ENCODE results near the gene DIPK1B. TPM values are rescaled to one million over a fixed set of nuclear protein-coding genes. Genes with fewer than 3 reads are reported as not detected.

DIPK1B gene
- polyA plus RNA-seq, 2 donors = 1.6 to 2.5 TPM

DNA sequence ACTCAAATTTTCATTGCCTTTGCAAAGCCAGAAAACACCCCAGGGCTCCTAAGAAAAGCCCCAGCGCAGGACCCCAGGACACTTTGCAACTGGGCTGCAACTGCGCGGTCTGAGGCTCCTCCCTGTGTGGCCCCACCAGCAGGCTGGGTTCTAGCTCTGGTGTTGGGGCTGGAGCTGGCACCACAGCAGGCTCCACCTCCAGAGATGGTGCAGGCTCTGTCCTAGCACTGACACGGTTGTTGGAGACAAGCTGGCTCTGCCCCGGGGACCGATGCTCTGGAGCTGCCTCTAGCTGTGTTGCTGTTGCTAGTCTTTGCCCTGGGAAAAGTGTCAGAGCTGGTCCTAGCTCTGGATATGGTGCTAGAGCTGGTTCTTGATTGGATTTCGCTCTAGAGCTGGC lies 16.8 kb downstream of the DIPK1B start:
- H3K9me3 ChIP-seq (ENCODE audit: control insufficient read depth in 2 of 2, insufficient read depth in 1 of 2, low read depth in 1 of 2, low read length in 1 of 2) = no peaks in the 10 kb centered on the region
- H3K36me3 ChIP-seq (ENCODE audit: control insufficient read depth in 2 of 2, insufficient read depth in 2 of 2, low read length in 1 of 2) = peaks cover 8 to 18% of the 10 kb centered on the region in 2 donors
- H3K27ac ChIP-seq (ENCODE audit: low read depth in 2 of 2, low read length in 1 of 2) = no peak overlapping the region
- peaks cover 3 to 18% of the 10 kb centered on the region in 2 donors for H3K4me1 ChIP-seq (ENCODE audit: control insufficient read depth in 2 of 2, insufficient read depth in 2 of 2, low read length in 1 of 2)
- no peaks in the 10 kb centered on the region for H3K27me3 ChIP-seq (ENCODE audit: control insufficient read depth in 1 of 2, insufficient read depth in 2 of 2, low read length in 2 of 2)
- H3K4me3 ChIP-seq (ENCODE audit: low read depth in 1 of 2, low read length in 2 of 2) = peak overlapping the region in 1 of 2 donors; percentile 95
- WGBS, 2 donors = 55 to 71% methylated on average over 7 of the region's 7 CpGs

DNA sequence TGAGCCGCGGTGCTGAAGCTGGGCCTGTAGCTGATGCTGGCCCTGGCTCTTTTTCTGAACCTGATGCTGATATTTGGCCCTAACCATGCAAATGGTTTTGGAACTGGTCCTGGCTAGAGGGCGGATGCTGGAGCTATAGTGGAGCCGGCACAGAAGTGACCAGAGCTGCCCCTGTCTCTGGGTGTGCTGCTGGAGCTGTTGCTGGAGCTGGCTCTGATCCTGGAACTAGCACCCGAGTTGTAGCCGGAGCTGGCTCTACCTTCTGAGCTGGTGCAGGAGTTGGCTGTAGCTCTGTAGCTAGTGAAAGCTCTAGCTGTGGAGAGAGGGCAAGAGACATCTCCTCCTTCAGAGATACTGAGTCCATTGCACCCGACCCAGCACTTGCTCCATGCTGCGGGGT lies 17.6 kb downstream of the DIPK1B start:
- no peaks in the 10 kb centered on the region for H3K27me3 ChIP-seq (ENCODE audit: control insufficient read depth in 1 of 2, insufficient read depth in 2 of 2, low read length in 2 of 2)
- no peak overlapping the region for H3K27ac ChIP-seq (ENCODE audit: low read depth in 2 of 2, low read length in 1 of 2)
- peaks cover 4 to 12% of the 10 kb centered on the region in 2 donors for H3K36me3 ChIP-seq (ENCODE audit: control insufficient read depth in 2 of 2, insufficient read depth in 2 of 2, low read length in 1 of 2)
- no peaks in the 10 kb centered on the region for H3K9me3 ChIP-seq (ENCODE audit: control insufficient read depth in 2 of 2, insufficient read depth in 1 of 2, low read depth in 1 of 2, low read length in 1 of 2)
- no peak overlapping the region for H3K4me3 ChIP-seq (ENCODE audit: low read depth in 1 of 2, low read length in 2 of 2)
- H3K4me1 ChIP-seq (ENCODE audit: control insufficient read depth in 2 of 2, insufficient read depth in 2 of 2, low read length in 1 of 2) = peaks cover 3 to 18% of the 10 kb centered on the region in 2 donors
- WGBS, 2 donors = 91 to 100% methylated on average over 8 of the region's 8 CpGs

DNA sequence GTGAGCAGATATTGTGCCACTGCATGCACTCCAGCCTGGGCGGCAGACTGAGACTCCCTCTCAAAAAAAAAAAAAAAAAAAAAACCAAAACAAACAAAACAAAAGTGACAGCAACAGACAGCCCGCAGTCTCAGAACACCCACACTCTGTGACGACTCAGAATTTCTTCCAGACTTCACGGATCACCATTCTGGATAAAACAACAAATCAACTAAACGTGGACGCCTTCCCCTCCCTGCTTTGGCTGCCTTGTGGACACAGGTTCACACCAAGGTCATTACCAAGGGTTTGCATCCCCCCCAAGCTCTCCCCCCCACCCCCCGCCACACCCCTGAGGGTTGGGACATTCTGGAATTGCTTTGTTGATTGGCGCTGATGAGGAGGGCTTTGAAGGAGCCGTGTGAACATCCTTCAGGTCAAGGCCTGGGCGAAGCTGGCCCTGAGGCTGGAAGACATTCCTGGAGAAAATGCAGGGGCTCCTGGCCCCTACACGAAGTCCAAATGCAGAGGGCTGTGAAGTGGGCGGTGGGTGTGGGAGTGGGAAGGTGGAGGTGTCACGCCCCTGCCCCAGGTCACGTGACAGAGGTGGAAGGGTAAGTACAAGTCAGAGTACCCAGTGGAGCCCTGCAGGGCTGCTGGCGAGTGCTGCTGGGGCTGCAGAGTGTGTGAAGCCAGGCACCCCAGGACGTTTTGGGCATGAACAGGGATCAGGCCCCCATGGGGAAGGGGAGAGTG lies 20.2 kb downstream of the DIPK1B start:
- WGBS, 2 donors = 67 to 68% methylated on average over 16 of the region's 16 CpGs
- Histone ChIP-seq H3K27ac (ENCODE audit: low read depth in 2 of 2, low read length in 1 of 2) (no peak overlapping the region), H3K4me1 (ENCODE audit: control insufficient read depth in 2 of 2, insufficient read depth in 2 of 2, low read length in 1 of 2) (peaks cover 3 to 5% of the 10 kb centered on the region in 2 donors), H3K4me3 (ENCODE audit: low read depth in 1 of 2, low read length in 2 of 2) (no peak overlapping the region), H3K27me3 (ENCODE audit: control insufficient read depth in 1 of 2, insufficient read depth in 2 of 2, low read length in 2 of 2) (no peaks in the 10 kb centered on the region), H3K36me3 (ENCODE audit: control insufficient read depth in 2 of 2, insufficient read depth in 2 of 2, low read length in 1 of 2) (no peaks in the 10 kb centered on the region), H3K9me3 (ENCODE audit: control insufficient read depth in 2 of 2, insufficient read depth in 1 of 2, low read depth in 1 of 2, low read length in 1 of 2) (no peaks in the 10 kb centered on the region)

DNA sequence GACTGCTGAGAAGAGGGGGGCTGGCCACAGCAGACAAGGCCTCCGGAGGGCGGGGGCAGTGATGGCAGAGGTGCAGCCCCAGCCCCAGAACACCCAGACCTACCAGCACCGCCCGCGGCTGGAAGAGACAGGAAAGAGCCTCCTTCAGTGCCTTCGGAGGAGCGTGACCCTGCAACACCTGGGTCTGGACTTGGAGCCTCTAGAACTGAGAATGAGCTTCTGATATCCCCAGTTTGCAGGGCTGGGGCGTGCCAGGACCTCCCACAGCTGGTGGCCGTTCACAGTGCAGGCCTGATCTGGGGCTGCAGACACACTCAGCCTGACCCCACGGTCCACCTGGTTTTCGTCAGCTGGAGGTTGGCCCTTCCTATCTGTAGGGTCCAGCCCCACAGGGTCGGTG lies 21.2 kb downstream of the DIPK1B start:
- Histone ChIP-seq H3K9me3 (ENCODE audit: control insufficient read depth in 2 of 2, insufficient read depth in 1 of 2, low read depth in 1 of 2, low read length in 1 of 2) (no peaks in the 10 kb centered on the region), H3K4me1 (ENCODE audit: control insufficient read depth in 2 of 2, insufficient read depth in 2 of 2, low read length in 1 of 2) (peaks cover 3 to 5% of the 10 kb centered on the region in 2 donors), H3K27ac (ENCODE audit: low read depth in 2 of 2, low read length in 1 of 2) (no peak overlapping the region), H3K36me3 (ENCODE audit: control insufficient read depth in 2 of 2, insufficient read depth in 2 of 2, low read length in 1 of 2) (no peaks in the 10 kb centered on the region), H3K27me3 (ENCODE audit: control insufficient read depth in 1 of 2, insufficient read depth in 2 of 2, low read length in 2 of 2) (no peaks in the 10 kb centered on the region), H3K4me3 (ENCODE audit: low read depth in 1 of 2, low read length in 2 of 2) (no peak overlapping the region)
- 86 to 91% methylated on average over 12 of the region's 12 CpGs for WGBS, 2 donors

DNA sequence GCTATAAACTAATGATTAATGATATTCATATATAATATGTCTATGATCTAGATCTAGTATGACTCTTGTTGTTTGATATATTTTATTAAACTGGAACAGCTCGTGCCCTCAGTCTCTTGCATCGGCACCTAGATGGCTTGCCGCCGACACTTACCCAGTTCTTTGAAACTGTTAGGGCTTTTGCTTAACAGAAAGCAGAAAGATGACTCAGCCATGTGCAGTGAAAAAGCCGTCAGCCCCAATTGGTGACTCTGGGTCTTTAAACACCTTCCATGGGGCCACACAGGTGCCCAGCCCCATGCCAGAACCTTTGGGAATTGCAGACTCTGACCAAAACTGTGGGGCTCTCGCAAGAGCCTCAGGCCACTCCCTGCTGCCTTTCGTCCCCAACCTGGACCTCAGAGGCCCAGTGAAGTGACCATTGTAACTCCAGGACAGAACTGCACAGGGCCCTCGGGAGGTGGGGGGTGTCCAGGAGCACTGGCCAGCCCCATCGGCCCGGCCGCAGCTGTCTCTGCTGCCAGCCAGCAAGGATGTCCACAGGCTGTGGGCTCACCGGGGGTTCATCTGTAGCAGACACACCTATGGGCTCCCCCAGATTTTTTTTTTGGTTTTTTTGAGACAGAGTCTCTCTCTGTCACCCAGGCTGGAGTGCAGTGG lies 22.6 kb downstream of the DIPK1B start:
- no peak overlapping the region for H3K4me3 ChIP-seq (ENCODE audit: low read depth in 1 of 2, low read length in 2 of 2)
- no peak overlapping the region for H3K27ac ChIP-seq (ENCODE audit: low read depth in 2 of 2, low read length in 1 of 2)
- H3K36me3 ChIP-seq (ENCODE audit: control insufficient read depth in 2 of 2, insufficient read depth in 2 of 2, low read length in 1 of 2) = no peaks in the 10 kb centered on the region
- H3K9me3 ChIP-seq (ENCODE audit: control insufficient read depth in 2 of 2, insufficient read depth in 1 of 2, low read depth in 1 of 2, low read length in 1 of 2) = no peaks in the 10 kb centered on the region
- no peaks in the 10 kb centered on the region for H3K27me3 ChIP-seq (ENCODE audit: control insufficient read depth in 1 of 2, insufficient read depth in 2 of 2, low read length in 2 of 2)
- 82 to 84% methylated on average over 12 of the region's 12 CpGs for WGBS, 2 donors
- no peaks in the 10 kb centered on the region for H3K4me1 ChIP-seq (ENCODE audit: control insufficient read depth in 2 of 2, insufficient read depth in 2 of 2, low read length in 1 of 2)

DNA sequence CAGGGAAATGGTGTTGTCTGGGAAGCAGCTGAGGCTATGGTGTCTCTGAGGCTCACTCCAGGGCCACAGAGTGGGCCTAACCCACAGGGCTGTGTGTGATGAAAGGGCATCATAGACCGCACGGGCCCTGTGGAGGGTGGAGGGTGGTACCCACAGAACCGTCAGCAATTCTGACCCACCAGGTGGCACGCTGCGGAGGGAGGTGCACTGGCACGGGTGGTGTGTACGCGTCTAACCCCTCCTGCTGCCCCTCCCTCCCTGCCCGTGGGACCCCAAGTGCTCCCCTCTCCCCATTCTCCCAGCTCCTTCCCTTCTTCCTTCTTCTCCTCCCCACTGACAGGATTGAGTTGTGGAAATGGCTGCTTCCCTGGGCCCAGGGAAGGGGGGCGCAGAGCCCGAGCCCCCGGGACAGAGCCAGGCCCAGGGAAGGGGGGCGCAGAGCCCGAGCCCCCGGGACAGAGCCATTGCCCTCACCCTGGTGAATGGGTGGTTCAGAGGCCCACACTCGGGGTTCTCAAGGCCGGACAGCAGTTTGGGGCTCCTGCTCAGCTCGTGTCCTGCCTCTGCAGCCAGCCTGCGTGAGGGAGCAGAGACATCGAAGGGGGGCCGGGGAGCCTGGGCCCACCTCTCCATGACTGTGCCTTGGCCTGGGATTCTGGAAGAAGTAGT lies 23.6 kb downstream of the DIPK1B start:
- H3K4me3 ChIP-seq (ENCODE audit: low read depth in 1 of 2, low read length in 2 of 2) = no peak overlapping the region
- no peaks in the 10 kb centered on the region for H3K36me3 ChIP-seq (ENCODE audit: control insufficient read depth in 2 of 2, insufficient read depth in 2 of 2, low read length in 1 of 2)
- no peak overlapping the region for H3K27ac ChIP-seq (ENCODE audit: low read depth in 2 of 2, low read length in 1 of 2)
- no peaks in the 10 kb centered on the region for H3K27me3 ChIP-seq (ENCODE audit: control insufficient read depth in 1 of 2, insufficient read depth in 2 of 2, low read length in 2 of 2)
- H3K9me3 ChIP-seq (ENCODE audit: control insufficient read depth in 2 of 2, insufficient read depth in 1 of 2, low read depth in 1 of 2, low read length in 1 of 2) = no peaks in the 10 kb centered on the region
- H3K4me1 ChIP-seq (ENCODE audit: control insufficient read depth in 2 of 2, insufficient read depth in 2 of 2, low read length in 1 of 2) = peaks cover 0 to 1% of the 10 kb centered on the region in 2 donors
- 85 to 87% methylated on average over 20 to 21 of the region's 21 CpGs for WGBS, 2 donors

DNA sequence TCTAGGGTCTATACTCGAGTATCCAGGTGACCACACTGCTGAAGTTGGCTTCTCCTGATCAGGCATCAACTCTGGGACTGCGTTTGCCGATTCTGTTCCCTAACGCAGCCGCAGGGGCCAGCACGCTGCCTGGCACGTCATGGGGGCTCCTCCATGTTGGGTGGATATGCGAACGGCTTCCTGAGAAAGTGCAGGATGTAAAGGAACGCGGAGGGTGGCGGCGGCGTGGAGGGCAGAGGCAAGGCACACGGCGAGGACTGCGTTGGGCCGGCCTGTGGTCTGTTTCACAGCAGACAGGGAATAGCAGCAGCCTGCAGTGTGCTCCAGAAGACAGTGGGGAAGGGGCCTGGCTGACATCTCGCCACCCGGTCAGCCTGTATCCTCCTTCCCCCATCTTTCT lies 26.6 kb downstream of the DIPK1B start:
- 91 to 93% methylated on average over 20 of the region's 20 CpGs for WGBS, 2 donors
- H3K4me1 ChIP-seq (ENCODE audit: control insufficient read depth in 2 of 2, insufficient read depth in 2 of 2, low read length in 1 of 2) = peaks cover 11 to 16% of the 10 kb centered on the region in 2 donors
- no peaks in the 10 kb centered on the region for H3K9me3 ChIP-seq (ENCODE audit: control insufficient read depth in 2 of 2, insufficient read depth in 1 of 2, low read depth in 1 of 2, low read length in 1 of 2)
- H3K27me3 ChIP-seq (ENCODE audit: control insufficient read depth in 1 of 2, insufficient read depth in 2 of 2, low read length in 2 of 2) = no peaks in the 10 kb centered on the region
- H3K4me3 ChIP-seq (ENCODE audit: low read depth in 1 of 2, low read length in 2 of 2) = no peak overlapping the region
- H3K27ac ChIP-seq (ENCODE audit: low read depth in 2 of 2, low read length in 1 of 2) = no peak overlapping the region
- no peaks in the 10 kb centered on the region for H3K36me3 ChIP-seq (ENCODE audit: control insufficient read depth in 2 of 2, insufficient read depth in 2 of 2, low read length in 1 of 2)

DNA sequence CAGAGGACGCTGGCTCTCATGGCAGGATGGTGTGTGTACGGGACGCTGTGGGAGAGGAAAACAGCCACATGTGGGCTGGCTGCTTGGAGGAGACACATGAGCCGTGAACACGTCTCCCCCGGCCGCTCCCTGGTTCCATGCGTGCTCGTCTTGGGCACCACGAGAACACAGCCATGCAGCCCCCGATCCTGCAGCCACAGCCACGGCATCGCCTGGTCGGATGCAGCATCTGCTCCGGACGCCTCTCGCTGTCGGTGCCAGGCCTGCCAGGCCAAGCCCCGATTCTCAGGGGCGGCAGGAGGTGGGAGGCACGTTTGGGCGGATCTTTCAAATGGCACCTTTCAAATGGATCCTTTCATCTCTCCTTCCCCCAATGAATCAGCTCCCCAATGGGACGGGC lies 27.1 kb downstream of the DIPK1B start:
- no peaks in the 10 kb centered on the region for H3K27me3 ChIP-seq (ENCODE audit: control insufficient read depth in 1 of 2, insufficient read depth in 2 of 2, low read length in 2 of 2)
- 74 to 85% methylated on average over 23 of the region's 23 CpGs for WGBS, 2 donors

DNA sequence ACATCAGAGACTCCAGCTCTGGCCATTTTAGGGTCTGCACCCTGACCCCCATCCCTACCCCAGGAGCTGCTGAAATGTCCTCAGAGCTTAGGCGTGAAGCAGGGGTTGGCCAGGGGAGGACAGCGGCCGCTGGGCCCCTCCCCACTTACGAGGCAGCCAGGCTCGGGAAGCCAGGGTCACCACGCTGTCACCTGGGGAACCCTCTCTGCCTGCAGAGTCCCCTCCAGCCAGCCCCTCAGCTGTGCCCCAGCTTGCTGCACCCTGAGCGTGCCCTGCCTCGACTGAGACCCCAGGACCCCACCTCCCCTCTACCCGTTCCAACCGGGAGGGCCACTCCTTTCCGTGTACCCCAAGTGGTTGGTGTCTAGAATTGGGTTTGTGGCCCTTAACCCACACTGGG lies 27.7 kb downstream of the DIPK1B start:
- Histone ChIP-seq H3K27ac (ENCODE audit: low read depth in 2 of 2, low read length in 1 of 2) (no peak overlapping the region), H3K27me3 (ENCODE audit: control insufficient read depth in 1 of 2, insufficient read depth in 2 of 2, low read length in 2 of 2) (no peaks in the 10 kb centered on the region), H3K9me3 (ENCODE audit: control insufficient read depth in 2 of 2, insufficient read depth in 1 of 2, low read depth in 1 of 2, low read length in 1 of 2) (no peaks in the 10 kb centered on the region), H3K4me1 (ENCODE audit: control insufficient read depth in 2 of 2, insufficient read depth in 2 of 2, low read length in 1 of 2) (peaks cover 11 to 16% of the 10 kb centered on the region in 2 donors), H3K4me3 (ENCODE audit: low read depth in 1 of 2, low read length in 2 of 2) (no peak overlapping the region), H3K36me3 (ENCODE audit: control insufficient read depth in 2 of 2, insufficient read depth in 2 of 2, low read length in 1 of 2) (no peaks in the 10 kb centered on the region)
- 84 to 85% methylated on average over 11 of the region's 11 CpGs for WGBS, 2 donors

More for the DNA sequence above, 27.1 kb downstream of the DIPK1B start:
- Histone ChIP-seq H3K9me3 (ENCODE audit: control insufficient read depth in 2 of 2, insufficient read depth in 1 of 2, low read depth in 1 of 2, low read length in 1 of 2) (no peaks in the 10 kb centered on the region), H3K36me3 (ENCODE audit: control insufficient read depth in 2 of 2, insufficient read depth in 2 of 2, low read length in 1 of 2) (no peaks in the 10 kb centered on the region), H3K4me3 (ENCODE audit: low read depth in 1 of 2, low read length in 2 of 2) (no peak overlapping the region), H3K27ac (ENCODE audit: low read depth in 2 of 2, low read length in 1 of 2) (no peak overlapping the region), H3K4me1 (ENCODE audit: control insufficient read depth in 2 of 2, insufficient read depth in 2 of 2, low read length in 1 of 2) (peaks cover 11 to 16% of the 10 kb centered on the region in 2 donors)
